HG02943 (cell line): ENCODE measurements around the gene YIPF4.
"Not testable (repeated sequence)": the region's sequence is repeated elsewhere in the genome, so short reads cannot be mapped to it uniquely, and the experiment has no call there.

Experiments used
- ATAC-seq: cut with Tn5 transposase; IDR thresholded peaks from one replicate; pipeline ENCODE4 v1.9.1; 2021; ENCODE audit warnings: mild to moderate bottlenecking, low read depth, moderate library complexity; ENCODE audit not compliant: unreplicated experiment

YIPF4 gene

GRCh38 chr2:32284321-32284720 lies 6.6 kb downstream of the YIPF4 start:
- ATAC-seq = no peak

- no peak for ATAC-seq
Measured at GRCh38 chr2:32289165-32289999, 11.7 kb downstream of the YIPF4 start.

DNA sequence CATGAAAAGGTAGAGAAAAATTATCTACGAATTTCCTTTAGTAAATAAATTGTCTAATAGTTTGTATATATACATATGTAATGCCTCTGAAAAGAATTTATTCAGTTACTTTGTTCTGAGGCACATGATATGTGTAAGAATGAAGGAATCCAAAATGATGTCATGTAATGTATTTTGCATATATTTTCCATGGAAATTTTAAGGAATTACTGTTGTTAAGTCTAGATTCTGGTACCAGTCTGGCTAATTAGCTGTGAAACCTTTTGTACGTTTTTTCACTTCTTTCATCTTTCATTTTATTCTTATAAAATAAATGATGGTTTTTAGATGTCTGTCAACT lies 12.3 kb downstream of the YIPF4 start:
- no peak for ATAC-seq

GRCh38 chr2:32291746-32292145 lies 14.0 kb downstream of the YIPF4 start:
- ATAC-seq = no peak

GRCh38 chr2:32293493-32293892 lies 15.8 kb downstream of the YIPF4 start:
- not testable (repeated sequence) for ATAC-seq

GRCh38 chr2:32293966-32294562 lies 16.4 kb downstream of the YIPF4 start:
- not testable (repeated sequence) for ATAC-seq

- ATAC-seq = no peak
Measured at GRCh38 chr2:32310577-32310976, 32.9 kb downstream of the YIPF4 start.

- no peak for ATAC-seq
Measured at GRCh38 chr2:32314886-32315285, 37.2 kb downstream of the YIPF4 start.

- ATAC-seq = not testable (repeated sequence)
Measured at GRCh38 chr2:32328679-32329078, 51.0 kb downstream of the YIPF4 start.

- not testable (repeated sequence) for ATAC-seq
Measured at GRCh38 chr2:32329180-32329980, 51.7 kb downstream of the YIPF4 start.

- ATAC-seq = no peak
Measured at GRCh38 chr2:32330136-32330535, 52.4 kb downstream of the YIPF4 start.

GRCh38 chr2:32342801-32343200 lies 65.1 kb downstream of the YIPF4 start:
- ATAC-seq = no peak

GRCh38 chr2:32350797-32351196 lies 73.1 kb downstream of the YIPF4 start:
- not testable (repeated sequence) for ATAC-seq

GRCh38 chr2:32355976-32356680 lies 78.4 kb downstream of the YIPF4 start:
- no peak for ATAC-seq

GRCh38 chr2:32356681-32357317 lies 79.1 kb downstream of the YIPF4 start, which contains the start of gene BIRC6:
TSS of gene BIRC6 (plus strand) at chr2:32357023. CDS start at chr2:32357162, 139 bp downstream.
- peak; percentile 91 for ATAC-seq

GRCh38 chr2:32357318-32358110 lies 79.8 kb downstream of the YIPF4 start:
- peak; percentile 24 for ATAC-seq

GRCh38 chr2:32358111-32358482 lies 80.4 kb downstream of the YIPF4 start:
- no peak for ATAC-seq

GRCh38 chr2:32360416-32360815 lies 82.7 kb downstream of the YIPF4 start:
- no peak for ATAC-seq

- ATAC-seq = not testable (repeated sequence)
Measured at GRCh38 chr2:32362997-32363396, 85.3 kb downstream of the YIPF4 start.
